GM18909 (cell line): ENCODE measurements around the gene RPL9.
A peak's percentile ranks its signal among the peaks of the same experiment; 100 is the strongest.

Experiments
- ATAC-seq: cut with Tn5 transposase; IDR thresholded peaks from one replicate; pipeline ENCODE4 v1.9.1; 2021; ENCODE audit warnings: mild to moderate bottlenecking; ENCODE audit not compliant: unreplicated experiment, poor library complexity

Gene RPL9

DNA sequence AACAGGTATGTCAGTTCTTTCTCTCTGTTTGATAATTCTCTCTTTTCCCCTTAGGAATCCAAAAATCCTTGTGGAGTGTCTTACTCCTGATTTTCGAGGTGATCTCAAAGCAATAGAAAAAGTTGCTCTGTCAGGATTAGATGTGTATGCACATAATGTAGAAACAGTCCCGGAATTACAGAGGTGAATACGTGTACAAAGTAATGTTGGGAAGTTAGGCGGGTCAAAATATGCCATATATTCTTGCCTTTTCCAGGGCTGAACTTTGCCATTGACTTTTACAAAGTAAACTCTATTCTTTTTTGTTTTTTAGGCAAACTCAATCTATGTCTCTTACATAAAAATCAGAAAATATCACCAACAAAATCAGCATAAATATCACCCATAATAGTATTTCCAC lies 8.7 kb upstream of the RPL9 start:
- no peak for ATAC-seq

DNA sequence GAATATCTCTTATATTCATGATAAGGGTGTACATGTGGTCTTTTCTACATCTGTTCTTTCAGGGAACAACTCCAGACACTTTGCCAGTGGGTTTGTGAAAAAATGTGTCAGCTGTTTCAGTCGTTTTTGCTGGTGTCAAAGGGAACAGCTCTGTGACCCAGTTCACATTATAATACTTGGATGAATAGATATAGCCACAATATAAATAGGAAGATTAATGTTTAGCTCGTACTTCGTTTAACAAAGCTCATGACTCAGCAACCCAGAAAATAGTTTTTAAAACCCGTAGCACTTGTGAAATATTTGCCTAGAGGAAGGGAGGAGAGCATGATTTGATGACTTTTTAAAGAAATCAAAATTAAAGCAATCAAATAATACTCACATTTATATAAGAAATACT lies 8.0 kb upstream of the RPL9 start:
- no peak for ATAC-seq

DNA sequence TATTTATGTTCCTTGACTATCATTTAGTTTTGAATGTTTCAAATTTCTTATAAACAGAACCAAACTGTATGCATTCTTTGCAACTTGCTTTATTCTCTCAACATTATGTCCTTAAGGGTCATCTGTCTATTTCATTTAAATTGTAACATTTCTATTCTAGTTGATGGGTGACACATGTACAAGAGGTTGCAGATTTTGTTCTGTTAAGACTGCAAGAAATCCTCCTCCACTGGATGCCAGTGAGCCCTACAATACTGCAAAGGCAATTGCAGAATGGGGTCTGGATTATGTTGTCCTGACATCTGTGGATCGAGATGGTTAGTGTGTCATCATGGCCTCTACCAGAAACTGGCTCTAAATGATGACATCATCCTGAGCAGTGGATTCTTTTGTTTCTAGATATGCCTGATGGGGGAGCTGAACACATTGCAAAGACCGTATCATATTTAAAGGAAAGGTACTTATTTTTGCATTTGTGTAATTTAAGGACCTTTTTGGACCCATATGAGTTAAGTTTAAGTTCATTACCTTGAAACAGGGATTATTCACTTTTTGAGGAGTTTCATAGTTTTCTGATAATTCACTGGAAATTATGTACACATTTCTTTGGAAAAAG lies 6.3 kb upstream of the RPL9 start:
- no peak for ATAC-seq

DNA sequence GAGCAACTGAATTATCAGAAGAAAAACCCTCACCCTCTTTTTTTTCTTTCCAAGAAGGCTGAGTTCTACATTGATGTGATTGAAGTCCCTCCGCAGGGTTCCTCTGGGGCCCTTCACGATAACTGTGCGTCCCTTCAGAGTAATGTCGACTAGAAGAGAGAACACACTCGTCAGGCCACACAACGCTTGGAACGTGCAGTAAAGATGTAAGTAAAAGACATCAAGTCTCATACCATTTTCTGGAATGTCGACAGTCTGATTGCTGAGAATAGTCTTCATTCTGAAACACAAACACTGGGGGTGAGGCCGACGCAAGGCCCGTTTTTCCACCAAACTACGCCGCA lies 589 bp downstream of the RPL9 start:
- ATAC-seq, result peak; percentile 1

DNA sequence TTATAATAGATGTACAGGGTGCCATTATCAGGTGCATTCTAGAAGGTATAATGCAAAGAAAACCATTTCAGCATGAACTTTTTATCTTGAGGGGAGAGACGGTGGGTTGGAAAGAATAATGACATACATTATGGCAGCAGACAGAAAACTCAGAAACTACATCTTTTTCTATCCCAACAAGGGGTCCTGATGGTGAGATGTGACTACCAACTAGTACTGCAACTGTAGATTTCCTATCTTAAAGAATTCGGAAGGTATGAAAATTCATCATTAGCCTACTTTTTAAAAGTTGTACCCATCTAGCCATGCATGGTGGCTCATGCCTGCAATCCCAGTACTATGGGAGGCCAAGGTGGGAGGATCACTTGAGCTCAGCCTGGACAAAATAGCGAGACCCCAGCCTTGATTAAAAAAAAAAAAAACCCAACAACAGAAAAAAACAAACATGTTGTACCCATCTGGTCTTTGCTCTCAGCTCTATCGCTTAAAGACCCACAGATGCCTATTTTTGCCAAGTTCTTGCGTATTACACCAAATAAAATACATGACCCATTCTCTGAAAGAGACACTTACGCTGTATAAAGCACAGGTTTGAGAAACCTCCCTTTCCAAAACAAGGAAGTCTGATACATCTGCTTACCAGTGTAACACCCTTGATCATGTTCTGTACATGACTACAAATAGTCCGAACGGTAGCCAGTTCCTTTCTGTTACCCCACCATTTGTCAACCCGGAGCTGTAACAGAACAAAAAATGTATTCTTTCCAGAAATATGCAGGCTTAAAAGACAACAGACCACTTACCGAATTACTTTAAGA lies 1.6 kb downstream of the RPL9 start:
- ATAC-seq, result no peak

DNA sequence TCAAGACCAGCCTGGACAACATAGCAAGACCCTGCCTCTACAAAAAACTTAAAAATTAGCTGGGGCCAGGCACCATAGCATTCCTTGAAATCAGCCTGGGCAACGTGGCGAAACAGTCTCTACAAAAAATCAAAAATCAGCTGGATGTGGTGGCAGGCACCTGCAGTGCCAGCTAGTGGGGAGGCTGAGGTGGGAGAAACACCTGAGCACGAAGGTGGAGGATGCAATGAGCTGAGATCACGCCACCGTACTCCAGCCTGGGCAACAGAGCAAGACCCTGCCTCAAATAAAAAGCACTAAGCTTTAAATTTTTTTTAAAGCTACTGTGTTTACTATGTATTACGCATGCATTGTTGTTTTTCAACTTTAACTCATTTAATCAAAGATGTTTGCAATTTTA lies 3.2 kb downstream of the RPL9 start:
- no peak for ATAC-seq

DNA sequence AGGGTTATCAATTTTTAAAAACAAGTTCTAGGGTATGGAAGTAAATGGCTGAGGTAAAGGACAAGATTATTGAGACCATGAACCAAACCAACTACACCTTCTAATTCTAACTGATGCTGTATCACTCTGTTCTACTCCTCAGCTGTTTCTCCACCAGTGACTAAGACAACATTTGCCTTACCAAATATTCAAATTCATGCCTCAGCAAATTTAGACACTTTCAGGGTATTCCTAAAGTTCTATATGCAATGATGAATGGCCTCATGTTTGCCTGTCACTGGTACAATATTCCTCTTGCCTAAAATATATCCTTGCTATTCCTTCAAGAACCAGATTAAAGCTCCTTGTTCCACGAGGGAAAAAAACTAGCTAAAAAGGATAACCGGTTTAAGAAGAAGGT lies 5.0 kb downstream of the RPL9 start:
- no peak for ATAC-seq

DNA sequence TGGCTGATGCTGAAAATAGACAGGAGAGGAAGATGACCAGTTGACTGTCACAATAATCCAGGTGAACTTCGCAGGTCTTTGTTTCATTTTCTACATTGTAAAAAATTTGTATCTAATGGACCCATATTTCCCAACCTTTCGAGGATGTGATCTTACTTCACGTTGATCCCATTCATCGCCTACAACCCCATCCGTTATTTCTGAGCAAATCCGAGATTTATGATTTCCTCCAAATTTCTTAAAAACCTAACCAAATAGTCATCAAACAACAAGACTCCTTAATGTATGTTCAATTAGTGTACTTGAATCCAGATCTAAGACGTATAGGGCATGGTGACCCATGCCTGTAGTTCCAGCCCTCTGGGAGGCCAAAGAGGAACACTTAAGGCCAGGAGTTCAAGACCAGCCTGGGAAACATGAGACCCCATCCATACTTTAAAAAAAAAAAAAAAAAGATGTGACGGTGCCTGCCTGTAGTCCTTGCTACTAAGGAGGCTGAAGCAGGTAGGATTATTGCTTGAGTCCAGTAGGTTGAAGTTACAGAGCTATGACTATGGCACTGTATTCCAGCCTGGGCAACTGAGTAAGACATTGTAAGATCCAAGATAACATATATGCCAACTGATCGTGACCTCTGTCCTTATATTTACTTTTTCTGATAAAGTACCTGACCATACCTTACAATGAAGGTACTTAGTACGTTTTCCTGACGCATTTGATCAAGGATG lies 5.7 kb downstream of the RPL9 start:
- no peak for ATAC-seq

DNA sequence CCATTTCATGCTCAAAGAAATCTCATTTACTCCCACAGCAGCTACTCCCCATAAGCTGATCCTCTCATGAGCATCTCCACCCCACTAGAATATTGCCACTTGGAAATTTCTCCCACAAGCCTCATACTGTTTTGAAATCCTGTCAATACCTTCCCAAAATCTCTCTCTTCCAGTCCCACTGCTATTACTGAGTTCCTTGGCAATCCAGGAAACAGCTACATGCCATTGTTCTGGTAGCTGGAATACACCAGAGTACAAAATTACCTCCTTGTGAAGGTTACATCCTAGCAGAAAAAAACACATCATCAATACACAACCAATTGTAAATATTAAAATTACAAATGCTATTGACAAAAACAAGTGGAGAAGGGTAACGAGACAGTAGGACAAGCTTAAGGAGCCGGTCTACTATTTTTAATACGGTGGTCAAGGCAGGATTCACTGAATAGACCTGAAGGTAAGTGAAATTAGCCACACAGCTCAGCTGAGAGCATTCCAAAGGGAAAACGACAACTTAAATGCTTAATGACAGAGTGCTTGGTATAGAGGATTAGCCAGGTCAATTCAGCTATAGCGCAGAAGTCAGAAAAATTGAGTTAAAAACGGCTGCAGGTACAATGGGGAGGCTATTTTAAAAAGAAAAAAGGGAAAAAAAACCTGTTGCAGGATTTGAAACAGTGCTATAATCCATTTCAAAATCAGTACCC lies 6.4 kb downstream of the RPL9 start:
- ATAC-seq, result no peak

DNA sequence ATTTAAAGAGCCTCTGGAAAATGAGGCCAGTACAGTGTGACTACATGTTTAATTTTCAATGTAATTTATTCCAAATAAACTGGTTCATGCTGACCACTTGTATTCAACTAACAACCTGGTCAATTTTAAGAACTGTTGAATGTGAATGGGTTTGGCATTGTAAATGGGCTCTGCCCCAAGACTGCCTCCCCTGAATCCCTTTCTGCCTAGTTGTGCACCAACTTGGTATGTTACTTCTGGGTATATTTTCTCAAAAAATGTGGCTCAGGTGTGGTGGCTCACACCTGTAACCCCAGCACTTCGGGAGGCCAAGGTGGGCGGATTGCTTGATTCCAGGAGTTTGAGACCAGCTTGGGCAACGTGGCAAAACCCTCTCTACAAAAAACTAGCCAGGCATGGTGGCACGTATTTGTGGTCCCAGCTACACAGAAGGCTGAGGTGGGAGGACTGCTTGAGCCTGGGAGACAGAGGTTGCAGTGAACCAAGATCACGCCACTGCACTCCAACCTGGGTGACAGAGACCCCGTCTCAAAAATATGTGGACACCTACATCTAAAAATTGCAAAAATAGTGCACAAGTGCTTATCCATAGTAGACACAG lies 7.2 kb downstream of the RPL9 start:
- ATAC-seq, result no peak

DNA sequence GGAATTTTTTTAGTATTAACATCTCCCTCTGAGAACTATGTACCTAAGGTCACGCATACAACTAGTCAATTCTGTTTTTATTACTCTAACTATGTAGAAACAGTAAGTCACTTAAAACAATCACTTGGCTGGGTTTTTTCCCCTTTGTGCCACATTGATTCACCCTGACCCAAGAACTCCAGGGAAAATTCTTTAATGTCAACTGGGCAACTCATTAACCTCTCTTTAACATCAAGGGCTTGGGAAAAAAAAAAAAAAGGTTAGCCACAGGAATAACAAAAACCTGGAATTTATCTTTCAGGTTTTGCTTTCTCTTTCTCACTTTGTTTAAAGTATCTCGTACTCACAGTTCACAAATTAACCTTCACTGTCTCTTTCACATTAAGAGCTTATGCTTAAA lies 8.1 kb downstream of the RPL9 start:
- no peak for ATAC-seq

DNA sequence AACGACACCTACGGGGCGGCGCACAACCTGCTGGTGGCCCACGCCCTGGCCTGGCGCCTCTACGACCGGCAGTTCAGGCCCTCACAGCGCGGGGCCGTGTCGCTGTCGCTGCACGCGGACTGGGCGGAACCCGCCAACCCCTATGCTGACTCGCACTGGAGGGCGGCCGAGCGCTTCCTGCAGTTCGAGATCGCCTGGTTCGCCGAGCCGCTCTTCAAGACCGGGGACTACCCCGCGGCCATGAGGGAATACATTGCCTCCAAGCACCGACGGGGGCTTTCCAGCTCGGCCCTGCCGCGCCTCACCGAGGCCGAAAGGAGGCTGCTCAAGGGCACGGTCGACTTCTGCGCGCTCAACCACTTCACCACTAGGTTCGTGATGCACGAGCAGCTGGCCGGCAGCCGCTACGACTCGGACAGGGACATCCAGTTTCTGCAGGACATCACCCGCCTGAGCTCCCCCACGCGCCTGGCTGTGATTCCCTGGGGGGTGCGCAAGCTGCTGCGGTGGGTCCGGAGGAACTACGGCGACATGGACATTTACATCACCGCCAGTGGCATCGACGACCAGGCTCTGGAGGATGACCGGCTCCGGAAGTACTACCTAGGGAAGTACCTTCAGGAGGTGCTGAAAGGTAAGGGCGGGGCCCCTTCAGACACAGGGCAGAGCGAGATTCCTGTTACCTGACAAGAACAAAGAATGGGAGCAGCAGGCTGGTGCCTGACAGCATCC lies 11.7 kb downstream of the RPL9 start:
- ATAC-seq, result peak; percentile 85

DNA sequence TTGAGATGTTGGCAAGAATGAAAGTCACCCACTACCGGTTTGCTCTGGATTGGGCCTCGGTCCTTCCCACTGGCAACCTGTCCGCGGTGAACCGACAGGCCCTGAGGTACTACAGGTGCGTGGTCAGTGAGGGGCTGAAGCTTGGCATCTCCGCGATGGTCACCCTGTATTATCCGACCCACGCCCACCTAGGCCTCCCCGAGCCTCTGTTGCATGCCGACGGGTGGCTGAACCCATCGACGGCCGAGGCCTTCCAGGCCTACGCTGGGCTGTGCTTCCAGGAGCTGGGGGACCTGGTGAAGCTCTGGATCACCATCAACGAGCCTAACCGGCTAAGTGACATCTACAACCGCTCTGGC lies 12.3 kb downstream of the RPL9 start:
- no peak for ATAC-seq

DNA sequence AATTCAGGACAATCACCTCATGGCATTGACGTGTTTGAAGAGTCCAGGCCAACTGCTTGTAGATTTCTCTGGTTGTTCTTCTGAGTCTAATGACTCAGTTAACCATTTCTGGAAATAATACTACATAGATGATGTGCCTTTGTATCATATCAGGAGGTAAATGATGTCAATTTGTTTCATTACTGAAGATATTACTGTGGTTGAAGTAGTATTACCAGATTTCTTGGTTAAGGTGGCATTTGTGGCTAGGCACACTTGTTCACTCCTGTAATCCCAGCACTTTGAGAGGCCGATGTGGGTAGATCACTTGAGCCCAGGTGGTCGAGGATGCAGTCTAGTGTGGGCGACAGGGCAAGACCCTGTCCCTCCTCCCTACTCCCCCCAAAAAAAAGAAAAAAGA lies 15.7 kb downstream of the RPL9 start:
- ATAC-seq, result no peak

DNA sequence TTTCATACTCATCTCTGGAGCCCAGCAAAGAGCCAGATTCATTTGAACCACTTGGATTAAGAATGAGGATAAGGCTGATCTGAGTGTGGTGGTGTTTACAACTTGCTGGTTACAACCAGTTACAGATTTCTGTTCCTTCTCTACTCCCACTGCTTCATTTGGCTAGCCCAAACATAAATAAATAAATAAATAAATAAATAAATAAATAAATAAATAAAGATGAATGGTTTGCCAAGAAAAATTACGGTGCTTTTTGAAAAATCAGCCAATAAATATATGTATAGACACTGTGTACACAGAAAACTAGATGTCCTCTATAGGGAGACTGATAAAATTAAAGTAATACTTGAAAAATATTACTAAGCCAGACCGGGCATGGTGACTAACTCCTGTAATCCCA lies 17.1 kb downstream of the RPL9 start:
- no peak for ATAC-seq

DNA sequence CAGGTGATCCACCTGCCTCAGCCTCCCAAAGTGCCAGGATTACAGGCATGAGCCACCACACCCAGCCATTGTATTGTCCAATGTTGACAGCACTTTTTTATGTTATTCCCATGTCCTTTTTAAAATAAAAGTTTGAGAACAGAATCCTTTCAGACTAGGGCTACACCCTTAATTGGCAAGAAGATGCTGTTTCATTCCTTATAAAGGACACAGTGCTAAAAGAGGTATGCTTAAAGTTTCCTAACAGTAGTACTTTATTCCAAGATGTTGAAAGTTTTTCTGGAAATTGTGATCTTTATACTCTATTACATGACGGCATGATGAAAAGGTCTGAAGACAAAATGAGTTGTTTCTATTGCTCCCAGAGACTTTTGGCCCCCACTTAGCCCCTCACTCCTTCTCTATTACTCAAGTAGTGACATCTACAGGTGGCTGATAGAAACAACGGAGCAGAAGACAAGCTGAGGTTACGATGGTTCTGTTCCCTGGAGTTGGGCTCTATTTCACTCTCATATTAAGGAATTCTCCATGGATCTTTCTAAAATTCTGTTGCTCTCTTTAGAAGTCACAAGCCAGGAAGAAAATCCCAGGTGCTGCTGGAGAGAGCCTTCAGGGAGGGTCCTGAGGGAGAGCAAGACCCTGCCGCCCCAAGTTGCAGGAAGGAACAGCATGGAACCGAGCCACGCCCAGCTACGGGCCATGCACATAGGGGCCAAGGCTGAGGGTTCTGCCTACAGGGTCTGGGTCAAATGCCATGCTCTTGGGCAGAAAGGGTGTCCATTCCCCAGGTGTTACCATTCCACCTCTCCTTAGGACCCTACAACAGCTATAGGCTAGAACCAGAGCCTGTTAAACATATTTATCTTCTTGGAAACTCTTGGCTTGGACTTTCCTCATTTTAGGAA lies 22.8 kb downstream of the RPL9 start:
- no peak for ATAC-seq

DNA sequence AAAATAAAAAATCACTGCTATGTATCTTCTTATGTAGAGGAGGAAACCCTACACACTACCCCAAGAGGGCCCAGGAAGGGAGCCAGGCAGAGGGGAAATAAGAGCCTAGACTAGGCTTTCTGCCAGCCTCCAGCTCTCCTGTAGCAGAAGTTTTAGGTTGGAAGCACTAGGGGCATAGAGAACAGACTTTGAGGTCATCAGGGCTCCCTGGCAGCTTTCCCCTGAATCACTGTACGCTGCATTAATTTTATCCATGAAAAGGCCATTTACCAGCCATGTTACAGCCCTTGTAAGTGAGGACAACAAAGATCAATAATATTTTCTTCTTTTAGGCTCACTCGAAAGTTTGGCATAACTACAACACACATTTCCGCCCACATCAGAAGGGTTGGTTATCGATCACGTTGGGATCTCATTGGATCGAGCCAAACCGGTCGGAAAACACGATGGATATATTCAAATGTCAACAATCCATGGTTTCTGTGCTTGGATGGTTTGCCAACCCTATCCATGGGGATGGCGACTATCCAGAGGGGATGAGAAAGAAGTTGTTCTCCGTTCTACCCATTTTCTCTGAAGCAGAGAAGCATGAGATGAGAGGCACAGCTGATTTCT lies 24.7 kb downstream of the RPL9 start:
- ATAC-seq, result no peak

DNA sequence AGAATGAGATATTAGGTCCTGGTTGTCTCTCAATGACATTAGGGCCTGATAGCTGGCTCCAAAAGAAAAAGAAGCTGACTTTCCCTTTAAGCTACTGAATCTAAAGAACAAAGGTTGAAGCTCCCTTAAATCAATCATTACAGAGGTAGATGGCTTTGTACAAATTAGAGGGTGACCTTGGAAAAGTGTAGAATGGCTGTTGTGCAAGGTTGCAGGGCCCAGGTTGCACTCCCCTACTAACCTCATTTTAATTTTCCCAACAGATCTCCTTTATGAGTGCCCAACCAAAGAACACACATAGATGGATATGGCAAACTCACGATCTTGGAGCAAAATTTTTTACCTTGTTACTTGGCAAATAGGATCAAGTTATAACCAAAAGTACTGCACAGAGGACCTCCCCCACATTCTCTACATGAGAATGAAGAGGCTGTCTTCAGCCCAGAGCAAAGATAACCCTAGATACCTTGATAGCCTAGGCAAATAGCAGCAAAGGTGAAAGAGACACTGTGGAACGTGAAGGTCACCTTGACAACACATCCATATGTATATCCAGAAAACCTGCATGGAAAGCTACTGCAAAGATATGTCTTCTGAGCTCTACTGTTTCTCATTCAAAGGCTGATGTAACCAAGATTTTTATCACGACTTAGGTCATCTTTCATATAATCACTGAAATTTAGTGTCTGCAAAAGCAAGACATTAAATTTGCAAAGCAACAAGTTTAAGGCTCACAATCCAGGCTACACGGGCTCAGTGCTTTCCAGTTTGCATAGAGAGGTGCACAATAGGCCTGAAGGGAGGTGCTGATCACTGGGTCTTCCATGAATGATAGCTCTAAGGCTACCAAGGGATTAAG lies 29.0 kb downstream of the RPL9 start:
- ATAC-seq, result no peak
